DLD1 (cell line): ENCODE results near the gene DOCK10.

Experiments used
- in situ Hi-C: cut with HindIII; loops from 2 replicates; pipeline ENCODE4 v1.10.0; 2017; ENCODE audit warnings: low sequenced_read_pairs

DOCK10 gene

GRCh38 chr2:224885836-224886547, 156.3 kb downstream of the DOCK10 start:
- in situ Hi-C loops, result loop anchor here (10.0 kb wide), 2 partner anchors 59 to 201 kb away; no protein-coding TSS in a partner anchor

- in situ Hi-C loops, result loop anchor here (10.0 kb wide), 2 partner anchors 60 to 200 kb away; no protein-coding TSS in a partner anchor
Observed at GRCh38 chr2:224885291-224885690, 157.0 kb downstream of the DOCK10 start.

GRCh38 chr2:224884188-224884587, 158.1 kb downstream of the DOCK10 start:
- in situ Hi-C loops, result loop anchor here (10.0 kb wide), 2 partner anchors 61 to 199 kb away; no protein-coding TSS in a partner anchor

- in situ Hi-C loops, result loop anchor here (10.0 kb wide), 2 partner anchors 61 to 199 kb away; no protein-coding TSS in a partner anchor
Observed at GRCh38 chr2:224883700-224884099, 158.6 kb downstream of the DOCK10 start.

- in situ Hi-C loops, result loop anchor here (10.0 kb wide), 2 partner anchors 62 to 198 kb away; no protein-coding TSS in a partner anchor
Observed at GRCh38 chr2:224883172-224883516, 159.1 kb downstream of the DOCK10 start.

- in situ Hi-C loops, result loop anchor here (10.0 kb wide), 2 partner anchors 62 to 198 kb away; no protein-coding TSS in a partner anchor
Observed at GRCh38 chr2:224882291-224883171, 159.7 kb downstream of the DOCK10 start.

GRCh38 chr2:224881846-224882245, 160.4 kb downstream of the DOCK10 start:
- in situ Hi-C loops, result loop anchor here (10.0 kb wide), 2 partner anchors 63 to 197 kb away; no protein-coding TSS in a partner anchor

GRCh38 chr2:224876522-224876921, 165.7 kb downstream of the DOCK10 start:
- in situ Hi-C loops, result no loop called here

GRCh38 chr2:224875841-224876240, 166.4 kb downstream of the DOCK10 start:
- in situ Hi-C loops, result no loop called here

GRCh38 chr2:224875153-224875552, 167.1 kb downstream of the DOCK10 start:
- in situ Hi-C loops, result no loop called here

GRCh38 chr2:224871813-224872212, 170.5 kb downstream of the DOCK10 start:
- in situ Hi-C loops, result no loop called here

GRCh38 chr2:224870341-224870740, 171.9 kb downstream of the DOCK10 start:
- in situ Hi-C loops, result no loop called here

- in situ Hi-C loops, result no loop called here
Observed at GRCh38 chr2:224869601-224870233, 172.6 kb downstream of the DOCK10 start.

GRCh38 chr2:224865016-224865415, 177.3 kb downstream of the DOCK10 start:
- in situ Hi-C loops, result no loop called here

- in situ Hi-C loops, result no loop called here
Observed at GRCh38 chr2:224861266-224861665, 181.0 kb downstream of the DOCK10 start.

- in situ Hi-C loops, result no loop called here
Observed at GRCh38 chr2:224860786-224861185, 181.5 kb downstream of the DOCK10 start.

GRCh38 chr2:224851811-224852210, 190.5 kb downstream of the DOCK10 start:
- in situ Hi-C loops, result no loop called here

GRCh38 chr2:224850081-224850480, 192.2 kb downstream of the DOCK10 start:
- in situ Hi-C loops, result no loop called here

GRCh38 chr2:224849264-224849663, 193.0 kb downstream of the DOCK10 start:
- in situ Hi-C loops, result no loop called here

GRCh38 chr2:224847961-224848850, 194.1 kb downstream of the DOCK10 start:
- in situ Hi-C loops, result no loop called here
